ENCODE data around the gene ZNF680. TPM values are rescaled to one million over a fixed set of nuclear protein-coding genes. Genes with fewer than 3 reads are reported as not detected.

The ZNF680 gene
- total and polyA plus RNA-seq, 4 donors, result 3.2 to 42.0 (median 7.8) TPM

DNA sequence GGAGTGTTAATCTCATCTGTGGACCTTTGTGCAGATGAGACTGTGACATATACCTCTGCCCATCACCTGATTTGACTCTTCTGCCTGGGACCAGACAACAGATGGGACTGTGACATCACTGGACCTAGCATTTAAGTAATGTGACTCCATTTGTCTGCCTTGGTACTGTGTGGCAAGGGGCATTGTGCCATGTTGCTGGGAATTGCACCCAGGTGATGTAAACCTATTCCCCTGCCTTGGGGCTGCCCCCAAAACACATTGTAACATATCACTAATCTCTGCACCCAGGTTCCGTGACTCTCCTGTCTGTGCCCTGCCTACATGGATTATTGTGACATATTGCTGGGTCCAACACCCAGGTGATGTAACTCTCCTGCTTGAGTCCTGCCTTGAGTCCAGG is 40.4 kb upstream of the ZNF680 start:
- TF ChIP-seq CTCF (IDR thresholded peaks at IDR 0.05; ENCODE audit: control extremely low read depth, extremely low read depth), result no peak
- no peak for ATAC-seq (ENCODE audit: insufficient read depth, low FRiP score)
- no peak overlapping the region for H3K27ac ChIP-seq (ENCODE audit: low read depth in 1 of 2, low read length in 1 of 2)
- no peak for DNase-seq
- no peak overlapping the region for H3K4me3 ChIP-seq
- H3K36me3 ChIP-seq (ENCODE audit: control insufficient read depth in 4 of 4, insufficient read depth in 4 of 4, low read length in 4 of 4), result no peaks in the 10 kb centered on the region
- H3K4me1 ChIP-seq (ENCODE audit: control insufficient read depth in 5 of 5, insufficient read depth in 5 of 5, low read length in 5 of 5), result no peaks in the 10 kb centered on the region
- no peaks in the 10 kb centered on the region for H3K27me3 ChIP-seq (ENCODE audit: control insufficient read depth in 3 of 3, insufficient read depth in 3 of 3, low read length in 2 of 3)
- WGBS, 2 donors, result 100% methylated on average over 1 of the region's 1 CpG
- peaks cover 0 to 10% (median under 1%) of the 10 kb centered on the region in 4 donors for H3K9me3 ChIP-seq (ENCODE audit: control insufficient read depth in 4 of 4, insufficient read depth in 3 of 4, low read length in 3 of 4)
- H3K9ac ChIP-seq (ENCODE audit: insufficient read depth in 1 of 2, low read length in 2 of 2), result no peak overlapping the region

GRCh38 chr7:64602518-64602917 is 39.6 kb upstream of the ZNF680 start:
- Histone ChIP-seq H3K4me3 (no peak overlapping the region), H3K9me3 (ENCODE audit: control insufficient read depth in 4 of 4, insufficient read depth in 3 of 4, low read length in 3 of 4) (peaks cover 0 to 8% (median under 1%) of the 10 kb centered on the region in 4 donors), H3K4me1 (ENCODE audit: control insufficient read depth in 5 of 5, insufficient read depth in 5 of 5, low read length in 5 of 5) (no peaks in the 10 kb centered on the region), H3K36me3 (ENCODE audit: control insufficient read depth in 4 of 4, insufficient read depth in 4 of 4, low read length in 4 of 4) (no peaks in the 10 kb centered on the region), H3K9ac (ENCODE audit: insufficient read depth in 1 of 2, low read length in 2 of 2) (no peak overlapping the region), H3K27me3 (ENCODE audit: control insufficient read depth in 3 of 3, insufficient read depth in 3 of 3, low read length in 2 of 3) (no peaks in the 10 kb centered on the region), H3K27ac (ENCODE audit: low read depth in 1 of 2, low read length in 1 of 2) (no peak overlapping the region)
- TF ChIP-seq CTCF (IDR thresholded peaks at IDR 0.05; ENCODE audit: control extremely low read depth, extremely low read depth), result no peak
- 80 to 93% methylated on average over 2 of the region's 2 CpGs for WGBS, 2 donors
- DNase-seq (no peak), ATAC-seq (ENCODE audit: insufficient read depth, low FRiP score) (no peak)

- no peaks in the 10 kb centered on the region for H3K4me1 ChIP-seq (ENCODE audit: control insufficient read depth in 5 of 5, insufficient read depth in 5 of 5, low read length in 5 of 5)
- no peak overlapping the region for H3K4me3 ChIP-seq
- peaks cover 0 to 8% (median under 1%) of the 10 kb centered on the region in 4 donors for H3K9me3 ChIP-seq (ENCODE audit: control insufficient read depth in 4 of 4, insufficient read depth in 3 of 4, low read length in 3 of 4)
- H3K36me3 ChIP-seq (ENCODE audit: control insufficient read depth in 4 of 4, insufficient read depth in 4 of 4, low read length in 4 of 4), result no peaks in the 10 kb centered on the region
- H3K9ac ChIP-seq (ENCODE audit: insufficient read depth in 1 of 2, low read length in 2 of 2), result no peak overlapping the region
- ATAC-seq (ENCODE audit: insufficient read depth, low FRiP score), result no peak
- H3K27ac ChIP-seq (ENCODE audit: low read depth in 1 of 2, low read length in 1 of 2), result no peak overlapping the region
- no peak for TF ChIP-seq CTCF (IDR thresholded peaks at IDR 0.05; ENCODE audit: control extremely low read depth, extremely low read depth)
- no peaks in the 10 kb centered on the region for H3K27me3 ChIP-seq (ENCODE audit: control insufficient read depth in 3 of 3, insufficient read depth in 3 of 3, low read length in 2 of 3)
- no peak for DNase-seq
- 86 to 87% methylated on average over 3 of the region's 3 CpGs for WGBS, 2 donors
Measured at GRCh38 chr7:64602086-64602485, 39.2 kb upstream of the ZNF680 start.

GRCh38 chr7:64599359-64599758 is 36.5 kb upstream of the ZNF680 start:
- no peak for TF ChIP-seq CTCF (IDR thresholded peaks at IDR 0.05; ENCODE audit: control extremely low read depth, extremely low read depth)
- Histone ChIP-seq H3K27me3 (ENCODE audit: control insufficient read depth in 3 of 3, insufficient read depth in 3 of 3, low read length in 2 of 3) (no peaks in the 10 kb centered on the region), H3K4me1 (ENCODE audit: control insufficient read depth in 5 of 5, insufficient read depth in 5 of 5, low read length in 5 of 5) (no peaks in the 10 kb centered on the region), H3K9ac (ENCODE audit: insufficient read depth in 1 of 2, low read length in 2 of 2) (no peak overlapping the region), H3K4me3 (no peak overlapping the region), H3K36me3 (ENCODE audit: control insufficient read depth in 4 of 4, insufficient read depth in 4 of 4, low read length in 4 of 4) (no peaks in the 10 kb centered on the region), H3K27ac (ENCODE audit: low read depth in 1 of 2, low read length in 1 of 2) (no peak overlapping the region), H3K9me3 (ENCODE audit: control insufficient read depth in 4 of 4, insufficient read depth in 3 of 4, low read length in 3 of 4) (peaks cover 0 to 8% (median 0%) of the 10 kb centered on the region in 4 donors)
- no peak for DNase-seq
- no peak for ATAC-seq (ENCODE audit: insufficient read depth, low FRiP score)
- WGBS, 2 donors, result 69 to 79% methylated on average over 2 of the region's 2 CpGs
